Measurements from ENCODE around the gene ATXN7L3. TPM values are rescaled to one million over a fixed set of nuclear protein-coding genes. Genes with fewer than 3 reads are reported as not detected.

ATXN7L3 gene
- total RNA-seq, 1 experiment from 2014 or later: 86.7 TPM

GRCh38 chr17:44192750-44193149, 6.9 kb downstream of the ATXN7L3 start:
- no peaks in the 10 kb centered on the region for H3K9me2 ChIP-seq (ENCODE audit: insufficient read depth)
- no peak overlapping the region for H3K4me2 ChIP-seq (ENCODE audit: low read length)
- H3K4me3 ChIP-seq (replicated peaks in 1 of 2; ENCODE audit: low read depth in 1 of 2, low read length in 2 of 2): no peak overlapping the region
- DNase-seq (ENCODE audit: low read depth, low spot score) (no peak), ATAC-seq (no peak)
- no peak overlapping the region for H3K9ac ChIP-seq (ENCODE audit: low read length)
- H3K4me1 ChIP-seq (ENCODE audit: control insufficient read depth in 1 of 2, insufficient read depth in 2 of 2, low read length in 2 of 2): peaks cover 6 to 15% of the 10 kb centered on the region in 2 experiments
- no peak overlapping the region for H2AFZ ChIP-seq (ENCODE audit: low read depth, low read length, poor library complexity, severe bottlenecking)
- H3K9me3 ChIP-seq (ENCODE audit: control insufficient read depth in 1 of 2, insufficient read depth in 1 of 2, low read depth in 1 of 2, low read length in 2 of 2): no peaks in the 10 kb centered on the region
- peaks cover 27 to 32% of the 10 kb centered on the region in 2 experiments for H3K36me3 ChIP-seq (ENCODE audit: control insufficient read depth in 1 of 2, insufficient read depth in 2 of 2, low read length in 2 of 2)
- ChIA-PET CTCF (no interaction called here), RAD21 (ENCODE audit: low non-redundant PET in 1 of 2, low total read pairs in 2 of 2, uncharacterized antibody in 2 of 2, unreplicated experiment in 2 of 2) (no interaction called here), POLR2A (no interaction called here)
- intact Hi-C loops (cut with micrococcal nuclease): no loop called here
- H3K79me2 ChIP-seq (ENCODE audit: insufficient read depth, low read length): peaks cover 13% of the 10 kb centered on the region
- no peaks in the 10 kb centered on the region for H4K20me1 ChIP-seq (ENCODE audit: insufficient read depth)
- BruUV-seq (replicated peaks): TSS peak; percentile 4
- TF ChIP-seq EZH2phosphoT487 (IDR thresholded peaks at IDR 0.05; ENCODE audit: borderline replicate concordance) (no peak), FOSL1 (IDR thresholded peaks at IDR 0.05; ENCODE audit: low read depth) (no peak), YY1 (IDR thresholded peaks at IDR 0.05; ENCODE audit: extremely low read depth, insufficient replicate concordance, low read depth, low read length) (no peak), EZH2 (IDR thresholded peaks at IDR 0.05) (no peak), POLR2AphosphoS5 (IDR thresholded peaks at IDR 0.05; ENCODE audit: low read depth, low read length) (no peak), REST (IDR thresholded peaks at IDR 0.05; ENCODE audit: low read depth) (no peak), RAD21 (IDR thresholded peaks at IDR 0.05; ENCODE audit: low read depth) (no peak), EGR1 (IDR thresholded peaks at IDR 0.05; ENCODE audit: low read depth) (no peak), ELF1 (IDR thresholded peaks at IDR 0.05; ENCODE audit: borderline replicate concordance, low read depth) (no peak), ZBTB33 (IDR thresholded peaks at IDR 0.05; ENCODE audit: extremely low read depth, insufficient replicate concordance, low read length) (no peak), MAX (IDR thresholded peaks at IDR 0.05) (no peak), SRF (IDR thresholded peaks at IDR 0.05; ENCODE audit: low read depth) (no peak)
- H3K27me3 ChIP-seq (ENCODE audit: insufficient read depth, low read length): no peaks in the 10 kb centered on the region
- peak overlapping the region; percentile 49 for H3K27ac ChIP-seq (ENCODE audit: low read depth, low read length)
